GM18951 (cell line): ENCODE results near the gene ZBED2.

Experiments used
- POLR2A ChIP-seq: IDR thresholded peaks from 4 replicates; pipeline ENCODE4 v1.6.1; 2011; ENCODE audit warnings: mild to moderate bottlenecking; ENCODE audit not compliant: insufficient read length, insufficient read depth; ENCODE audit errors: extremely low read depth
- in situ Hi-C: fragments of 300-500 bp; cut with MboI; formaldehyde crosslinking; loops from one replicate; pipeline ENCODE4 v1.12.0; 2022; ENCODE audit warnings: low sequenced_read_pairs, mixed read lengths, inconsistent platforms; ENCODE audit not compliant: unreplicated experiment

The ZBED2 gene

DNA sequence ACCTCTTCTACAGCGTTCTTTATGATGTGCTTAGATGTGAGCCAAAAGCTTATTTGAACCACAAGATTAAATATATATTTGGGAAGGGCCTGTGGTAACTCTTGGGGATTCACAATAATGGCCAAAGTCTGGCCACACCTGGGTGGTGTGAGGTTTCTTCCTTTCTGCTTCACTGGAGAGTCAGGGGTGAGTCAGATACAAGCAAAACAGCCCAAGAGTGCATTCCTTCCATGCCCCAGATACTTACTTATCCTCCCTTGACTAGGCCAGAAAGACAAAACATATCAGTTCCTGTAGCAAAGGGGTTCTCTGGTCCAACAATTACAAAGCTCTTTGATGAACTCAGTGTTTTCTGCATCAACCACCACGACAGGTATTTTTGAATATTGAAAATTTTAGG, 941 bp downstream of the ZBED2 start:
- in situ Hi-C loops, result no loop called here
- no peak for TF ChIP-seq POLR2A

DNA sequence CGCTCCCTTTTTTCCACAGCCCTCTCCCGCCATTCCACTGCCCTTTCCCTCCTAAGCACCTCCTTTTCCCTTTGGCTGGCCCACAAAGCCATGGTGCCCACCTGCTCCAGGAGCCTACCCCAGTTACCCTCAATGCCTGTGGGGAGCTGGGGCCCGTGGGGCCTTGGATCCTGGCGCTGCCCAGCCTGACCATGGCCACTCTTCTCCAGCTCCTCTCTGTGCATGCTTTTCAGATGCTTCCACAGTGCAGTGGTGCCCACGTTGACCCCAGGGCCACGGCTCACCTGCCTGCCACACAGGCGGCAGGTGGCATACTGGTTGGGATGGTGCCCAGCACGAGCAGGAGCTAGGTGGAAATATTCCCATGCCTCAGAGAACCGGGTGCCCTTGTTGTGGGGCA, 1.5 kb downstream of the ZBED2 start:
- in situ Hi-C loops, result no loop called here

DNA sequence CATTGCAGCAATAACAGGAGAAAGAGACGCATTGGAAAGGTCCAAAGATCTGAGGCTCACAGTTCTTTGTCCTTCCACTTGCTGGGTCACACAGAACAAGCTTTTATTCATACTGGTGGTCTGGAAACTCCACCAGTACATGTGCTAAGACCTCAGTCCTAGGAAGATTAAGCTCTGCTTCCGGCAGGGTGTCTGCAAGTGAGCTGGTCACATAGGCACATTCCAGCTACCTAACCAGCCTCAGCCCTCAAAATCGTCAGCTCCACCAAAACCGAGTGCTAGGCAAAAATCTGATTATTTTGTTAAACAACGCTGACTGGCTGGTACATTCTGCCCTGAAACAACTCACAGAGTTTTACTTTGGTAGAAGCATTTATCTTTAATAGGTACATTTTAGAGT, 2.2 kb downstream of the ZBED2 start:
- no peak for TF ChIP-seq POLR2A
- in situ Hi-C loops, result no loop called here

More for the DNA sequence above, 1.5 kb downstream of the ZBED2 start:
- TF ChIP-seq POLR2A, result no peak

DNA sequence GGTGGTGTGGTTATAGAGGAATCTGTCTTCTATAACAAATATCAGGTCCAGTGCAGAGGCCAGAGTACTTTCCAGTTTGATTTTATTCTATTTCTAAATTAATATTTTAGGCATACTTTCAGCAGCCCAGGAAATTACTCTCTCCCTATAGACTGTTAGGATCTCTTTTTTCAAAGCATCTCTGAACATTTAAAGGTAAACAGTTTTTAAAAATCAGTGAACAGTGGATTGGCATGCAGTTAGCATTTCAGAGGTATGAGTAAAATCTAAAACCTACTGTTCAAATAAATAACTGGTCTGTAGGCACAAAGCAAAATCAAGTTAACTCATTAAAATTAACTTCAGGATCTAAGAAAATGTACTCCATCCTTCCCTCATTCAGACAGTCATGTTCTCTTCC, 3.0 kb downstream of the ZBED2 start:
- in situ Hi-C loops, result no loop called here
- no peak for TF ChIP-seq POLR2A

DNA sequence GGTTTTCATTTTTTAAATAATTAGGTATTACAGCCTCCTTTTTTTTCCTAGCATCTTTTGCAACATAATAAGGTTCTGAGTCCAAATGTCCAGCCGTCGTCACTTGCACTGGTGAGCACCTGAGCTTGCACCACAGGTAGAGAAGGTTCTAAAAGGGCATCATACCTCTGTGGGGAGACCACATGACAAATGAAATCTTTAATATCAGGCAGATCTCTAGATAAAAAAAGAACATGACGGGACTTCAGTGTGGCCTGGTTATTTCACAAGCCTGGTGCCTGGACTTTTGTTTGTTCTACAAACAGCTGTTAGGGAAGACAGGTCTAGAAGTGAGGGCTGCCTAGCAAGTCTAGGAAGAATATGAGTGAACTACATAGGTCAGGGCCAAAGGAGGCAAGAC, 3.6 kb downstream of the ZBED2 start:
- no peak for TF ChIP-seq POLR2A
- in situ Hi-C loops, result no loop called here

DNA sequence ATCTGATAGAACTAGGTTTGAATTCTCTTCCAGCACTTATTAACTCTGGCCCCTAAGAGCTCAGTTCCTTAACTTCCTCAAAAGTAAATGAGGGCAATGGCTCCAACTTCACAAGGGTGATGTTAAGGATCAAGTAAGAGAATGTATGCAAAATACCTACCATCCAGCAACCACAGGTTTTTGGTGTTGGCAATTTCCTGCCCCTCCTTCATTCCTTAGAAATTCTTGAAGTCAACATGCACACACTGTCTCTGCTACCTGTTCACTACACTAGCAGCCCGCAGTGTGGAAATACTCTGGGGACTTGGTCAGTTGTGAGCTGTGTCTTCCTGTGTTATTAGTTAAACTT, 5.0 kb downstream of the ZBED2 start:
- in situ Hi-C loops, result no loop called here
- no peak for TF ChIP-seq POLR2A

DNA sequence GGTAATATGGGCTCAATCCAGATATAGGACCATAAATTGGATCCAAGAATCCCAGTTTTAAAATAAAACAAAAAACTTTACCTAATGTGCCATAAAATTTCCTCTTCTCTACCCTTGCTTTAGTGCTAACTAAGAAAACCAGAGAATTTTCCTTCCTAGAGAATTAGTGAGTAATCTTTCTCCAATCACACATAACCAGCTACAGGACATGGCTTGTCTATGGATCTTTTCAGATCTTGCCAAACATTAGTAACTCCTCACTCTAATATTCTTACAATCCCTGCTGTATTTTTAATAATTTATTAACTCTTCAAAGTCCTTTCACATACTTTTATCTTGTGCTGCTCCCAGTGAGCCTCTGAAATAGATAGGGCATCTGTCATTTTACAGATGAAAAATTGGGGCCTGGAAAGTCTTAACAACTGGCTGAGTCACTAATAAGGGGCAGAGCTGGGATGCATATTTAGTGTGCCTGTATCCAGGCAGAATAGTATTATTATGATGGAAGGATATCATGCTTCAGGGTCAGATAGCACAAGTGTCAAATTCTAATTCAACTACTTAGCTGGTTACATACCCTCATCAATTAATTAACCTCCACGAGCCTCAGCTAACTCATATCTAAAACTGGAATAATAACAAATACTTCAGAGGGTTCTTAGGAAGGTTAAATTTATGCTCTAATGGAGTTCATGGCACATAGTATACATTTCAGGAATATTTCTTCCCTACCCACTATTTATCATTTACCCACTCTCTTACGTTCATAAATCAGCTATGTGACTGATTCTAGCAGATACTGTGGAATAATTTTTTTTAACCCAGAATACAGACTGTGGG, 5.6 kb downstream of the ZBED2 start:
- in situ Hi-C loops, result no loop called here
- TF ChIP-seq POLR2A, result no peak

DNA sequence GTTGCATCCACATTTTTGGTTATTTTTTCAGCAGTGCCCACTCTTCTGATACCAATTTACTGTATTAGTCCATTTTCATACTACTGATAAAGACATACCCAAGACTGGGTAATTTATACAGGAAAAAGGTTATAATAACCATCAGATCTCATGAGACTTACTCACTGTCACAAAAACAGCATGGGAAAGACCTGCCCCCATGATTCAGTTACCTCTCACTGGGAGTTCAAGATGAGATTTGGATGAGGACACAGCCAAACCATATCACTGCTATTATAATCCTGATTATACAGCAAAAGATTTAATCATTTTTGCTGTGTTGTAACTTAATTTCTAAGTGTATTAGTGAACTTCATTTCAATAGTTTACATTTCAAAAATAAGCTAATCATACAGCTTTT, 6.6 kb downstream of the ZBED2 start:
- TF ChIP-seq POLR2A, result no peak
- in situ Hi-C loops, result no loop called here

DNA sequence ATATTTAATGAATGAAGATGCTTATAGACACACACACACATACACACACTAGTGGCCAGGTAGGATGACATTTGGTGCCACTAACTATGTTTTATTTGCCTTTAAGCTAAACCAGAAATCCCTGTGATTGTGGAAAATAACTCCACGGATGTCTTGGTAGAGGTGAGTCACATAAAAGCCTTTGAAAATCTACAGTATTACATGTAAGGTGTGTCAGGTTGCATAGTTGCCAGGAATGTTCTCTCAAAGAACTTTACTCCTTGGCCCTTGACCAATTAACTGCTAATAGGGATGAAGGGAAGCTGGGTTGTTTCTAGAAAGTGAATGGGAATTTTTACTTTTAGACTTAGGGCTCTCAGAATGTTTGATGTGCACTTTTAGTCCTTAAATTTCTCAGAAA, 9.9 kb downstream of the ZBED2 start:
- in situ Hi-C loops, result no loop called here

DNA sequence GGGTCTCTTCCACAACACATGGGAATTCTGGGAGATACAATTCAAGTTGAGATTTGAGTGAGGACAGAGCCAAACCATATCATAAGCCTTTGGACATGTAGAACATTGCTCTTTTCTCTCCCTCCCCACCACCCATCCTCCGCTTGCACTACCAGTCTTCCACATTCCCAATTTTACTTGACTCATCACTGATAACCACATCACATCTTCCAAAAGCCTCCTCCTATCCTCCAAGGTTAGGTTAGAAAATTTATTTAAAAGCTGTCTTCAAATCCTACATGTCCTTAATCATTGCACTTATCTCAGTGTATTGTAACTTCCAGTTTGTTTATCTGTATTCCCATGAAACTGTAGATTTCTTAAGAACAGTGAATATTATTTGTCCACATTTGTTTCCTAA, 10.4 kb downstream of the ZBED2 start:
- in situ Hi-C loops, result no loop called here

More for the DNA sequence above, 9.9 kb downstream of the ZBED2 start:
- TF ChIP-seq POLR2A, result no peak

DNA sequence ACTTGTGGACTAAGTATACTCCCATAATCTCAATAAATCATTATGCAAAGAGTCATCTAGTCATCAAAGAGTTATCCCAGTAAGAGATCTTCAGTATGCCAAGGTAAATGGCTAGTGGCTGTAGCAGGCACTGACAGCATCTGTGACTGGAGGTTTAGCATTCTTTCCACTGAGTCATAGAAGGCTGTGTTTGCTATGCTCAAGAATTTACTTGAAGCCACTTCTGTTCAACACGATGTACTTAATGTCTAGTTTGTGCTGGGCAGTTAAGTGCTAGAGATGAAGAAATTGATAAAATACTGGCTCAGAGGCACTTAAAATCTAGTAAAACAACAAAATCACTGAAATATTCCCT, 13.0 kb downstream of the ZBED2 start:
- TF ChIP-seq POLR2A, result no peak
- in situ Hi-C loops, result no loop called here

More for the DNA sequence above, 10.4 kb downstream of the ZBED2 start:
- no peak for TF ChIP-seq POLR2A

DNA sequence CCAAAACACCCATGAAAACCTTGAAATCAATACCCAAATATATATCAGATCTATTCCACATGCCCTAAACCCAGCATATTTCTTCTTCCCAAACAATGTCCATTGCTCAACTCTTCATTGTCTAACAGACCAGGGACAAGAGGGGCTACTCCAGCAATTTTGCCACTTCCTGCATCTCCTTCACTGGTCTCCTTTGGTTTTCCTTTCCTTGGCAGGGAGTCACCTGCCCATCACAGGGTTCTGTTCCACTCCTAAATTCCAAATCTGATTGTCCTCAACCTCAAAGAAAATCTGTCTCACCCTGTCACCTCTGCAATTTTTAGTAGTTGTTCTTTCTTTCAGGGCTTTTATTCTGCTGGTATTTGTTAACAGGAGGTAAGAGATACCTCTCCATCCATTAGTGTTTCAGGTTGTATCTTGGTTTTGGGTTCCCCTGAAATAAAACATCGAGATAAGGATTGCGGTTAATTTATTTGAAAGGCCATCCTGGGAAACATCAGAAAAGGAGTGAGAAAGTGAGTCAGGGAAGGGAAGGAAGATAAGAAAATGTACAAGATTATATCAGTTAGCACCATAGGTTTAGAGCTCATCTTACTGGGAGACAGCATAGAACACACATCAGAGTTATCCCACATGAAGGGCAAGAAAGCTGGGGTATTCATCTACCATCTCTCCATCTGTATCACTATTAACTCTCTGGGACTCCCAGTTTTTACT, 13.6 kb downstream of the ZBED2 start:
- in situ Hi-C loops, result no loop called here
- no peak for TF ChIP-seq POLR2A

DNA sequence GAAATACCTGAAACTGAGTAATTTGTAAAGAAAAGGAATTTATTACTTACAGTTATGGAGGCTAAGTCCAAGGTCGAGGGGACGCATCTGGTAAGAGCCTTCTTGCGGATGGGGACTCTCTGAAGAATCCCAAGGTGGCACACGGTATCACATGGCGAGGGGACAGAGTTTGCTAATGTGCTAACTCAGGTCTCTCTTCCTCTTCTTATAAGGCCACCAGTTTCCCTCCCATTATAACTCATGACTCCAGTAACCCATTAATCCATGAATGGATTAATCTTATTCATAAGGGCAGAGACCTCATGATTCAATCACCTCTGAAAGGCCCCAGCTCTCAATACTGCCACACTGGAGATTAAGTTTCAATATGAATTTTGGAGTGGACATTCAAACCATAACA, 15.7 kb downstream of the ZBED2 start:
- TF ChIP-seq POLR2A, result no peak
- in situ Hi-C loops, result no loop called here

DNA sequence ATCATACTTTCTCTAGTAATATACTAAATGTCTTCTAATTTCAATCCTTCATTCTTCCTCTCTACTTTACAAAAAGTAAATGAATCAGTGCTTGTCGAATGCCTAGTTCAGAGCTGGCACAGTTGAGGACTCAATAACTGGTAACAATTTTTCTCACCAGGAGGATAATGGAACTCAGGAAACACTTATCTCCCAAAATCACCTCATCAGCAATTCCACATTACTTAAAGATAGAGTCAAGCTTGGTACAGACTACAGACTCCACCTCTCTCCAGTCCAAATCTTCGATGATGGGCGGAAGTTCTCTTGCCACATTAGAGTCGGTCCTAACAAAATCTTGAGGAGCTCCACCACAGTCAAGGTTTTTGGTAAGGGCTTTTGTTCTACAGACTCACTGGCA, 16.3 kb downstream of the ZBED2 start:
- in situ Hi-C loops, result no loop called here
- no peak for TF ChIP-seq POLR2A

DNA sequence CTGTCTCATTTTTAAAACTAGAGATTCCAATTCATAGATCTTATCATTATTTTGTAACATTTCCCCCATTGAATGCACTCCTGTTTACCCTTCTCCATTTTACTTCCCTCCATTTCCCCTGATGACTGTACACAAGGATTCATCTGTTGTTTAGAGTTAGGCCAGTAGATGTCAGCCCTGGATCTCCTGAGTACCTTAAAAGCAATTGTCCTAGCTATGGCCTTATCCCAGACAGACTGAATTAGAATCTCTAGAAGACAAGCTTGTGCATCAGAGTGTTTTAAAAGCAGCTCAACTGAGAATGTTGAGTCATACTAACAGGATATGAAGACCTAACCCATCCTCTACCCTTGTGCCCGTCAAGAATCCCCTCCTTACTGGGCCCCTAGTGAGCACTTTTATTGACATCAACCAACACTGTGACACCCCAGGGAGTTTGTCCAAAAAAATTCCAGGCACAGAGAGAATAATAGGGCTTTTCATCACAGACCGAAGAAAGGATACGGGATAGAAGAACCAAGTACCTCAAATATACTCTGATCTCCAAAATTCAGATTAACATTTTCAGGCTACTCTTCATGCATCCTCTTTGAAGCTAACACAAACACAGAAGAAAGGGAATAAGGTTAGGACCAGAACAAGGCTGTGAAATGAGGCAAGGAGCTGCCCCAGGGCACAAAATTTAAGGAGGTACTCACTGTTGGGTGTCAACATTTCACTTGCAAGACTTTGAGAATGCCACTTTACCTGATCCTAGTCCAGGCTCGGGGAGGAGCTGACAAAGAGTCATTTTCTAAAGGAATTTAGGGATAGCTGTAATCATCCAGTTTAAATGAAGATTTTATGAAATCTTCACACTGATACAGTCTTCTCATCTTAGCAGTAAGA, 17.1 kb downstream of the ZBED2 start:
- no peak for TF ChIP-seq POLR2A
- in situ Hi-C loops, result no loop called here
